Measurements from ENCODE around the gene ZNF200. TPM values are rescaled to one million over a fixed set of nuclear protein-coding genes. Genes with fewer than 3 reads are reported as not detected.
"Not testable (repeated sequence)": the region's sequence is repeated elsewhere in the genome, so short reads cannot be mapped to it uniquely, and the experiment has no call there.

The ZNF200 gene
- total and polyA plus RNA-seq, 3 donors from 2014 or later = 41.9 to 48.3 (median 45.2) TPM

GRCh38 chr16:3212006-3212405 is 23.0 kb downstream of the ZNF200 start:
- Histone ChIP-seq H3K27me3 (no peaks in the 10 kb centered on the region), H3K27ac (no peak overlapping the region), H3K4me3 (no peak overlapping the region), H3K9me3 (no peaks in the 10 kb centered on the region), H3K36me3 (ENCODE audit: low read depth, missing control alignments) (no peaks in the 10 kb centered on the region), H3K4me1 (no peaks in the 10 kb centered on the region)
- no peak for DNase-seq
- intact Hi-C loops (cut with DNase I; ENCODE audit: low total_unique reads) = no loop called here
- no peak for TF ChIP-seq POLR2A (IDR thresholded peaks at IDR 0.05)
- no peak for TF ChIP-seq CTCF (IDR thresholded peaks at IDR 0.05)
- WGBS, 2 donors = 67 to 73% methylated on average over 3 of the region's 3 CpGs

- 48 to 58% methylated on average over 19 of the region's 19 CpGs for WGBS, 2 donors
- intact Hi-C loops (cut with DNase I; ENCODE audit: low total_unique reads) = no loop called here
- DNase-seq = no peak
- Histone ChIP-seq H3K27ac (no peak overlapping the region), H3K27me3 (no peaks in the 10 kb centered on the region), H3K4me1 (no peaks in the 10 kb centered on the region), H3K9me3 (no peaks in the 10 kb centered on the region), H3K36me3 (ENCODE audit: low read depth, missing control alignments) (no peaks in the 10 kb centered on the region), H3K4me3 (no peak overlapping the region)
- no peak for TF ChIP-seq POLR2A (IDR thresholded peaks at IDR 0.05)
- no peak for TF ChIP-seq CTCF (IDR thresholded peaks at IDR 0.05)
Observed at GRCh38 chr16:3207086-3207953, 27.6 kb downstream of the ZNF200 start.

GRCh38 chr16:3205939-3206338 is 29.0 kb downstream of the ZNF200 start:
- 42 to 63% methylated on average over 3 of the region's 3 CpGs for WGBS, 2 donors
- H3K4me1 ChIP-seq; intact Hi-C loops (cut with DNase I; ENCODE audit: low total_unique reads); H3K4me3 ChIP-seq; H3K27me3 ChIP-seq; H3K9me3 ChIP-seq; DNase-seq; H3K27ac ChIP-seq; H3K36me3 ChIP-seq (ENCODE audit: low read depth, missing control alignments): not testable (repeated sequence)

GRCh38 chr16:3202903-3203539 is 31.9 kb downstream of the ZNF200 start:
- Histone ChIP-seq H3K36me3 (ENCODE audit: low read depth, missing control alignments) (no peaks in the 10 kb centered on the region), H3K27me3 (no peaks in the 10 kb centered on the region), H3K4me3 (no peak overlapping the region), H3K4me1 (no peaks in the 10 kb centered on the region), H3K27ac (no peak overlapping the region), H3K9me3 (no peaks in the 10 kb centered on the region)
- no peak for DNase-seq
- intact Hi-C loops (cut with DNase I; ENCODE audit: low total_unique reads) = no loop called here
- no peak for TF ChIP-seq CTCF (IDR thresholded peaks at IDR 0.05)
- TF ChIP-seq POLR2A (IDR thresholded peaks at IDR 0.05) = no peak
- 82 to 83% methylated on average over 6 of the region's 6 CpGs for WGBS, 2 donors

DNA sequence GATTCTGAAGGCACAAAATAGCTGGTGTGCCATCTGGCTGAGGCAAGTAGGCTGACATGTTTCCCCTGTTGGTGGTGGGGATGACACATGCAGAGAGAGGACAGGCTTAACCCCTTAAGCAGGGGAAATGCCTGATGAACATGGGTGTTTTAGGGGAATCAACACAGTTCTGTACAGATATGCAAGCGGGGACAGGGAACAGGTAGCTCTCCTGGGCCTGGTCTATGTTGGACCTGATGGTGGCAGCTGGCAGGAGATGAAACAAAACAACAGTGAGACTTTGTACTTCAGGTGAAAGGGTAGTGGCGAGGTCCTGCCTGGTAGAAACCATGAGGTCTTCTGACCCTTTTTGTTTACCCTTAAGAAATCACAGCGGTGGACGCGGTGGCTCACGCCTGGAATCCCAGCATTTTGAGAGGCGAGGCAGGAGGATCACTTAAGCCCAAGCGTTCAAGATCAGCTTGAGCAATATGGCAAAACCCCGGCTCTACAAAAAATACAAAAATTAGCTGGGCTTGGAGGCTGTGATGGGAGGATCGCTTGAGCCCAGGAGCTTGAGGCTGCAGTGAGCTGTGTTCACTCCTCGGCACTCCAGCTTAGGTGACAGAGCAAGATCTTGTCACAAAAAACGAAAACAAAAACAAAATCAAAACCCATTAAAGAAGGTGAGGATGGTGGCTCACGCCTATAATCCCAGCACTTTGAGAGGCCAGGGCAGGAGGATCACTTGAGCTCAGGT is 36.5 kb downstream of the ZNF200 start:
- no peak for DNase-seq
- no peak for TF ChIP-seq POLR2A (IDR thresholded peaks at IDR 0.05)
- no peak for TF ChIP-seq CTCF (IDR thresholded peaks at IDR 0.05)
- H3K27me3 ChIP-seq = no peaks in the 10 kb centered on the region

GRCh38 chr16:3197694-3198333 is 37.1 kb downstream of the ZNF200 start:
- H3K27me3 ChIP-seq, DNase-seq: not testable (repeated sequence)
- 80 to 92% methylated on average over 3 of the region's 3 CpGs for WGBS, 2 donors

More for the DNA sequence above, 36.5 kb downstream of the ZNF200 start:
- Histone ChIP-seq H3K4me1 (no peaks in the 10 kb centered on the region), H3K27ac (no peak overlapping the region), H3K9me3 (no peaks in the 10 kb centered on the region), H3K4me3 (no peak overlapping the region), H3K36me3 (ENCODE audit: low read depth, missing control alignments) (no peaks in the 10 kb centered on the region)
- intact Hi-C loops (cut with DNase I; ENCODE audit: low total_unique reads) = no loop called here
- 73 to 83% methylated on average over 13 of the region's 13 CpGs for WGBS, 2 donors

More at GRCh38 chr16:3197694-3198333, 37.1 kb downstream of the ZNF200 start:
- H3K27ac ChIP-seq; H3K4me1 ChIP-seq; H3K9me3 ChIP-seq; H3K36me3 ChIP-seq (ENCODE audit: low read depth, missing control alignments); intact Hi-C loops (cut with DNase I; ENCODE audit: low total_unique reads); H3K4me3 ChIP-seq: not testable (repeated sequence)
